NCI-H2227 treated with DMSO at 0.1 percent for 48 hours (cell line): Measurements from ENCODE around the gene PCP2.

ENCODE experiments used
- DNase-seq: peaks from one replicate; lab custom pipeline; 2025; lab: John Stamatoyannopoulos, UW

Gene PCP2

GRCh38 chr19:7638802-7639465 lies 5.4 kb upstream of the PCP2 start:
- no peak for DNase-seq

DNA sequence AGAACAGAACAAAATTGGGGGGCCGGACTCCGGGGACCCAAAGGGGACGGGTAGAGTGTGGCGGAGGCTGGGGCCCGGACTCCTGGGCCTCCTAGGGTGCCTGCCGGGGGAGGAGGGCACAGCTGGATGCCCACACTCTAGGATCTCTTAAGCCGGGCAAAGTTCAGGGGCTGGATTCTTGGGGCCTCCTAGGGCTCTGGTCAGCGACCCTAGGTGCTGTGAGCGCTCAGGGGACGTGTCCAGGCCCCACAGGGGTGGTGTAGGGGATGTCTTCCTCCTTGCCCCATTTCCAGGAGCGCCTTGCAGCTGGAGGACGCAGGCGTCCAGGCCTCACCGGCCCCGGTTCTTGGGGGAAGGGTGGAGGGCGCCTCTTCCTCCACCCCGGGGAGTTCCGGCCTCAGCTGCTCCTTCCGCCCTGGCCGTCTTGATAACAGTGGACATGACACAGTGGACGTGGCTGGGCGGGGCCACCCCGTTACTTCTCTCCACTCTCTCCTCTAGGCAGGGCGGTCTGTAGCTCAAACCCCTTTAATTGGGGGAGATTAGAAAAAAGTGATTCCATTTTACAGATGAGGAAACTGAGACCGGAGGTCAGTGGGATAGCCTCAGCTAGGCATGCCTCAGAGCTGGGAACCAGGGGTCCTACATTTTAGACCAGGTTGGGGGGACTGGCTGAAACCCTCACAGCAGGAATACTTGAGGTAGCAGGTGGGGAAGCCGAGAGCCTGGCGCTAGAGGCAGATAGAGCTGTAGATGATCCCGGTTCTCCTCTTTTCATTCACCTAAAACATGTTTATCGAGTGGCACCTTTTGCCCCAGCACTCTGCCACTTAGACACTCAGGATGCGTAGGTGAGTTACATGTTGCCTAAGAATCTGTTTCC lies 4.1 kb upstream of the PCP2 start:
- DNase-seq = no peak

GRCh38 chr19:7636691-7637373 lies 3.3 kb upstream of the PCP2 start, which contains the start of gene STXBP2:
STXBP2 (plus strand) TSS chr19:7637110; CDS start chr19:7637150, 40 bp downstream.
- DNase-seq = peak; percentile 61

- DNase-seq = no peak
Measured at GRCh38 chr19:7636317-7636690, 2.8 kb upstream of the PCP2 start.

DNA sequence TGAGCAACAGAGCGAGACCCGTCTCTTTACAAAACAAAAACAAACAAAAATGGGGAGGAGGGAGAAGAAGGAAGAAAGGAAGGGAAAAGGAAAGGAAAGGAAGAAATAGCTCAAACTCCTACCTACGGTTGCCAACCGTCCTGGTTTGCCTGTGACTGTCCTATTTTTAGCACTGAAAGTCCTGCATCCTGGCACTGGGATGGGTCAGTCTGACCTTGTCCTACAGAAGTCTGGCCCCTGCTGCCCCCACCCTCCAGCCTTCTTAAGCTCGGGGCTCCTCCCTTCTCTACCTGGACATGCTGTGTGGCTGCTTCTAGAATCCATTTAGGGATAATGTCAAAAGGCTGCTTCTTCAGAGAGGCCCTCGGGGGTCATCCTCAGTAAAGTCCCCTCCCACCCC lies 2.2 kb upstream of the PCP2 start:
- no peak for DNase-seq

- DNase-seq = no peak
Measured at GRCh38 chr19:7632340-7633203, 947 bp downstream of the PCP2 start.

DNA sequence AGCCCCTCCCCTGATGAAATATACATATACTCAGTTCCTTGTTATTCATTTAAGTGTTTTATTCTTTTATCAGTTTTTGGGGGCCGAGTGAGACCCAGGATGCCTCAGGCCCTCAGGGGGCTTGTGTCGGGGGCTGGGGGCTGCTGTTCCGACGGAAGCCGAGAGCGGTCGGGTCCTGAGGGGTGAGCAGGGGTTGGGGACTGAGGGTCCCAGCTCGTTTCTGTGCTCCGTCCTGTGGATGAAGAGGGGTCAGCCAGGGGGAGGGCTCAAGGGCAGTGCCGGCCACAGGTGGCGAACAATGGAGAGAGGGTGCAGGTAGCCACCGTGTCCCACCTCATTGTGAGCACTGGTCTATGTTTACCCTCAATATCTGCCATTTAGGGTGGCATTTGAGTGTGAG lies 1.9 kb downstream of the PCP2 start:
- no peak for DNase-seq

DNA sequence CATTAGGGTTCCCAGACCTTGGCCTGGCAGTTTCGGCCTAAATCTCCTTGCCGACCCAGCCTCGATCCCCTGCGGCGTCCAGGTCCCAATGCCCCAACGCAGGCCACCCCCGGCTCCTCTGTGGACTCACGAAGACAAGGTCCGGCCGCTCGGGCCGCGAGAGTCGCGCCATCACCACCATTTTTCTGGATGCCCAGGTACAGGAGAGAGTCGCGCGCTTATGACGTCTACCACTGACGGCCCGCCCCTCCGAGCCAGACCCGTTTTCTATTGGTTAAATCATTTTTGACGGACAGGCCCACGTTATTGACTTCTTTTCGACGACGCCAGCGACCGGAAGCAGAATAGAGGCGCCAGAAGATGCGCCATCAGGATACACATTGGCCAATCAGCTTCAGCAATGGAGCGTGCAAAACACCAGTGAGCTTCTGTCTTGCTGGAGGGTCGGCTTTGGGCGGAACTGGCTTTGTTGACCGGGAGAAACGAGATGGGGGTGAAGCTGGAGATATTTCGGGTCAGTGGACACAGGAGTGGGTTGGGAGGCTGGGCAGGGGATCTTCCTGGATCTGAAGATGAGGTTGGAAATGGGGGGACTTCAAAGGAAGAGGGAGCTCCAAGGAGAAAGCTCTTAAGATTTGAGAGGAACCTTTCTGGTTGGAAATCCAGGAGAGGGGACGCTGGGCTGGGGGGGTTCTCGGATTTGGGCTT lies 4.0 kb downstream of the PCP2 start, which contains the start of the genes PET100 and XAB2:
Gene PET100 (plus strand): TSS at position 447 of the 708 bp plus-strand sequence. CDS start 41 bp downstream, at position 488.
Gene XAB2 (minus strand): TSS at position 199 of the 708 bp plus-strand sequence. CDS start 18 bp downstream, at position 181.
- peak; percentile 97 for DNase-seq

GRCh38 chr19:7628589-7629311 lies 4.8 kb downstream of the PCP2 start:
- no peak for DNase-seq

GRCh38 chr19:7627166-7627565 lies 6.4 kb downstream of the PCP2 start:
- DNase-seq = no peak

GRCh38 chr19:7625763-7626372 lies 7.7 kb downstream of the PCP2 start:
- DNase-seq = no peak

- DNase-seq = no peak
Measured at GRCh38 chr19:7624810-7625209, 8.7 kb downstream of the PCP2 start.

DNA sequence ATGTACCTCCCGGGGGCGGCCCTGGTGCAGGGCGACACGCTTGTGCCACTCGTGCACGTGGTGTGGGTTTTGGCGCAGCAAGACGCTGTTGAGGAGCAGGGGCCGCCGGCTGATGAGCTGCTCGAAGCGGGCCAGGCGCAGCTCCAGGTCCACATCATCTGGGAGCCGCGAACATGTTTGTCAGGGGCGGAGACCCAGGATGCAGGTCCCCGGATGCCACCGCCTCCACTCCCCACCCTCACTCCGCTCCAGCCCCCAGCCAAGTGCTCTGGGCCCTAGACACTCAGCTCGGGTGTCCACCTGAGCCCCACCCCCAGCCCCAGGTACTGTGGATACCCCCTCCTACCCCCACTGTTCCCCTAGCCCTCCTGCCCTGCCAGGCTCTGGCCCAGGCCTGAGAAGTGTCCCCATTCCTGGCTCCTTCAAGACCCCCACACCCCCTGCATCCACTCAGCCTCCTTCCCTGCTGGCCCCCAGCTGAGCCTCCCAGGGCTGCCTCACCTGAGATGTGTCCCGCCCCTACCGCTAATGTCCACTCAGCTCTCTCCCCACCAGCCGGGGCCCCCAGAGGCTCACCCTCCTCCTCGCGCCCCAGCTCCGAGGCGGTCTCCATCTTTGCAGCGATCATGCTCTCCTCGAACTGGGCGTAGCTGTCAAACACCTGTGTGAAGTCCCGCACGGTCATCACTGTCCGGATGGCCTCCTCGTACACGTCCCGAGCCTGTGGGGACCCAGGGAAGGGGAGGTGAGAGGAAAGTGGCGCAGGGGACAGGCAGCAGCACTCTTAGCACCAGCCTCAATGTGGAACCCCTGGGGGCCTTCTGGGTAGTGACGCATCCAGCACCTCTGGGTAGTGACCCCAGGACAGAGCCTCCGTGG lies 9.6 kb downstream of the PCP2 start:
- DNase-seq = no peak

GRCh38 chr19:7622933-7623685 lies 10.4 kb downstream of the PCP2 start:
- DNase-seq = no peak

- no peak for DNase-seq
Measured at GRCh38 chr19:7620442-7621412, 12.8 kb downstream of the PCP2 start.

GRCh38 chr19:7619671-7620441 lies 13.7 kb downstream of the PCP2 start:
- no peak for DNase-seq
